ENCODE results near the gene CABLES1. TPM values are rescaled to one million over a fixed set of nuclear protein-coding genes. Genes with fewer than 3 reads are reported as not detected.
"Not testable (repeated sequence)": the region's sequence is repeated elsewhere in the genome, so short reads cannot be mapped to it uniquely, and the experiment has no call there.

CABLES1 gene
- total RNA-seq, 1 experiment from 2014 or later = 16.2 TPM

DNA sequence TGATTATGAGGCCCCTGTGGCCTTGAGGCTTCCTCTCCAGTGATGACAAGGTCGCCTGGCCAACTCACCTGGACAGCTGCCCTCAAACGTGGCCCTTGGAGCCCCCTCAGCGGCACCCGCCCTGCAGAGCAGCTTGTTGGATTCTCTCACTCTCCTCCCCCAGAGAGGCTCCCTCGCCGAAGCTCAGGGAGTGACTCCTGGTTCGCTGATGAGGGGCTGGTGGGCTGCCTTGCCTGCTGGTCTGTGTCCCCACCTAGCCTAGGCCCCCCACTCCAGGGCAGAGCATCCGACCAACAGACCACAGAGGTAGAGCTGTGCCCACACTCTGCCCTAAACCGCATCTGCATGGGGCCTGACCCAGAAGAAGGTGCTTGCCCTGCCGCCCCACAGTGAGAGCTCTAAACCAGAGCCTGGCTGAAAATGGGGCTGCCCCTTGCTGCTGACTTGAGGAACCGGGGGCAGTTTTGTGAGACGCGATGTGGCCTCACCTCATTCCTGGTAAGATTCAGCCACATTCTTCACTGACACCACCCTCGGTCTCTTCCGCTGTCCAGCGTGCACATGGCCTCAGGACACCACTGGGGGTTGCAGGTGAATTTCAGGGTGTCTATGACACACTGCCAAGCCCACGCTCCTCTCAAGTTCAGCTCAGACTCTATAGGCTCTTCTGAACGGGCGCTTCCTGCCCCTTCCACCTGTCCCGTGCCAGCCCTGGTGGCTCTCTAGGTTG, 131.6 kb downstream of the CABLES1 start:
- DNase-seq = no peak
- H3K27me3 Mint-ChIP-seq (ENCODE audit: unreplicated experiment) = no peaks in the 10 kb centered on the region
- H3K36me3 Mint-ChIP-seq (ENCODE audit: insufficient read depth, unreplicated experiment) = no peaks in the 10 kb centered on the region
- no peak overlapping the region for H3K4me3 Mint-ChIP-seq (ENCODE audit: low read depth, unreplicated experiment)
- no peaks in the 10 kb centered on the region for H3K4me1 Mint-ChIP-seq (ENCODE audit: low read depth, unreplicated experiment)
- CTCF ChIA-PET = no interaction called here
- TF ChIP-seq, protein P1, sequence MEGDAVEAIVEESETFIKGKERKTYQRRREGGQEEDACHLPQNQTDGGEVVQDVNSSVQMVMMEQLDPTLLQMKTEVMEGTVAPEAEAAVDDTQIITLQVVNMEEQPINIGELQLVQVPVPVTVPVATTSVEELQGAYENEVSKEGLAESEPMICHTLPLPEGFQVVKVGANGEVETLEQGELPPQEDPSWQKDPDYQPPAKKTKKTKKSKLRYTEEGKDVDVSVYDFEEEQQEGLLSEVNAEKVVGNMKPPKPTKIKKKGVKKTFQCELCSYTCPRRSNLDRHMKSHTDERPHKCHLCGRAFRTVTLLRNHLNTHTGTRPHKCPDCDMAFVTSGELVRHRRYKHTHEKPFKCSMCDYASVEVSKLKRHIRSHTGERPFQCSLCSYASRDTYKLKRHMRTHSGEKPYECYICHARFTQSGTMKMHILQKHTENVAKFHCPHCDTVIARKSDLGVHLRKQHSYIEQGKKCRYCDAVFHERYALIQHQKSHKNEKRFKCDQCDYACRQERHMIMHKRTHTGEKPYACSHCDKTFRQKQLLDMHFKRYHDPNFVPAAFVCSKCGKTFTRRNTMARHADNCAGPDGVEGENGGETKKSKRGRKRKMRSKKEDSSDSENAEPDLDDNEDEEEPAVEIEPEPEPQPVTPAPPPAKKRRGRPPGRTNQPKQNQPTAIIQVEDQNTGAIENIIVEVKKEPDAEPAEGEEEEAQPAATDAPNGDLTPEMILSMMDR (IDR thresholded peaks at IDR 0.05; ENCODE audit: unreplicated experiment) = no peak
- H3K27ac Mint-ChIP-seq (ENCODE audit: unreplicated experiment) = no peak overlapping the region
- intact Hi-C loops (cut with micrococcal nuclease; ENCODE audit: unreplicated experiment) = no loop called here
- no TSS peak for BruUV-seq (replicated peaks)
- H3K9me3 Mint-ChIP-seq (ENCODE audit: low read depth, unreplicated experiment) = peaks cover 6% of the 10 kb centered on the region

DNA sequence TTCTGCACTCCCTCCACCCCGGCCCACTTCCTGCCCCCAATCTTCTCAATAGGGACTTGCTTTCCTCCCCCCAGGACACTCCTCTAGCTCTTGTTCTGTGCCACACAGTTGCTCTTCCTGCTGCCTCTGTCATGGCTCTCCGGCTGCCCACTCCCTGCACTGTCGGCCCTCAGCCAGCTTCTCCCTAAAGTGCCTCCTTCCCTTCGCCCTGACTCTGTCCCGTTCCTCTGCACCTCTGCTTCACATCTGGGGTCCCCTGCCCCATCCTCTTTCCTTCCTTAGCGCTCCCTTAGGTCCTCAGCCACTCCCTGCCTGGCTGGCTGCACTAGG, 132.1 kb downstream of the CABLES1 start:
- Mint-ChIP-seq H3K36me3 (ENCODE audit: insufficient read depth, unreplicated experiment) (no peaks in the 10 kb centered on the region), H3K4me3 (ENCODE audit: low read depth, unreplicated experiment) (no peak overlapping the region), H3K4me1 (ENCODE audit: low read depth, unreplicated experiment) (no peaks in the 10 kb centered on the region), H3K9me3 (ENCODE audit: low read depth, unreplicated experiment) (peaks cover 6% of the 10 kb centered on the region), H3K27ac (ENCODE audit: unreplicated experiment) (no peak overlapping the region), H3K27me3 (ENCODE audit: unreplicated experiment) (no peaks in the 10 kb centered on the region)
- CTCF ChIA-PET = no interaction called here
- BruUV-seq (replicated peaks) = no TSS peak
- DNase-seq = no peak
- TF ChIP-seq, protein P1 (IDR thresholded peaks at IDR 0.05; ENCODE audit: unreplicated experiment) = no peak
- intact Hi-C loops (cut with micrococcal nuclease; ENCODE audit: unreplicated experiment) = no loop called here

DNA sequence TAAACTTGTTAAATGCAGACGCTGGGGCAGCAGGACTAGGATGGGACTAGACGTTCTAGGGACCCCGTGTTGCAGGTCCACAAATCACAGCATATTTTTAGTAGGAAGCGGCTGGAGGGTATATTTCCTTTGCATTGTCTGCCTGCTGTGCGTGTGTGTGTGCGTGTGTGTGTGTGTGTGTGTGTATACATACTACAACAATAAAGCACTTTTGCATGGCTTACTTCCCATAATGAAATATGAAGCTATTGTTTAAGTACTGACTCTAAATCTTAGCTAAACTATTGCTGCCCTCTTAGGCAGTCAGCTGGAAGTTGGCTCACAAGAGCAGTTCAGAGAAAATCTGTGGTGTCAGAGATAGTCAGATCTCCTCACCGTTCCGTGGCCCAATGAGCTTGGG, 133.4 kb downstream of the CABLES1 start:
- DNase-seq = no peak
- CTCF ChIA-PET = no interaction called here
- no peak overlapping the region for H3K27ac Mint-ChIP-seq (ENCODE audit: unreplicated experiment)
- no peaks in the 10 kb centered on the region for H3K4me1 Mint-ChIP-seq (ENCODE audit: low read depth, unreplicated experiment)
- no peaks in the 10 kb centered on the region for H3K36me3 Mint-ChIP-seq (ENCODE audit: insufficient read depth, unreplicated experiment)
- no peaks in the 10 kb centered on the region for H3K27me3 Mint-ChIP-seq (ENCODE audit: unreplicated experiment)
- TF ChIP-seq, protein P1 (IDR thresholded peaks at IDR 0.05; ENCODE audit: unreplicated experiment) = no peak
- no peak overlapping the region for H3K4me3 Mint-ChIP-seq (ENCODE audit: low read depth, unreplicated experiment)
- H3K9me3 Mint-ChIP-seq (ENCODE audit: low read depth, unreplicated experiment) = peaks cover 6% of the 10 kb centered on the region
- intact Hi-C loops (cut with micrococcal nuclease; ENCODE audit: unreplicated experiment) = no loop called here
- no TSS peak for BruUV-seq (replicated peaks)

DNA sequence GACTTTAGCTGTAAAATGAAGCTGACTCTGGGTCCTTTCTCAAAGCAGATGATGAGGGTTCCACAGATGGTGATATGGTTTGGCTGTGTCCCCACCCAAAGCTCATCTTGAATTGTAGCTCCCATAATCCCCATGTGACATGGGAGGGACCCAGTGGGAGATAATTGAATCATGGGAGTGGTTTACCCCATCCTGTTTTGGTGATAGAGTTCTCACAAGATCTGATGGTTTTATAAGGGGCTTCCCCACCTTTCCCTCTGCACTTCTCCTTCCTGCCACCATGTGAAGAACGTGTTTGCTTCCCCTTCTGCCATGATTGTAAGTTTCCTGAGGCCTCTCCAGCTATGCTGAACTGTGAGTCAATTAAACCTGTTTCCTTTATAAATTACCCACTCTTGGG, 133.8 kb downstream of the CABLES1 start:
- H3K27ac Mint-ChIP-seq (ENCODE audit: unreplicated experiment); H3K4me1 Mint-ChIP-seq (ENCODE audit: low read depth, unreplicated experiment); H3K36me3 Mint-ChIP-seq (ENCODE audit: insufficient read depth, unreplicated experiment); CTCF ChIA-PET; DNase-seq; H3K9me3 Mint-ChIP-seq (ENCODE audit: low read depth, unreplicated experiment); H3K27me3 Mint-ChIP-seq (ENCODE audit: unreplicated experiment); H3K4me3 Mint-ChIP-seq (ENCODE audit: low read depth, unreplicated experiment); BruUV-seq (replicated peaks); intact Hi-C loops (cut with micrococcal nuclease; ENCODE audit: unreplicated experiment): not testable (repeated sequence)

DNA sequence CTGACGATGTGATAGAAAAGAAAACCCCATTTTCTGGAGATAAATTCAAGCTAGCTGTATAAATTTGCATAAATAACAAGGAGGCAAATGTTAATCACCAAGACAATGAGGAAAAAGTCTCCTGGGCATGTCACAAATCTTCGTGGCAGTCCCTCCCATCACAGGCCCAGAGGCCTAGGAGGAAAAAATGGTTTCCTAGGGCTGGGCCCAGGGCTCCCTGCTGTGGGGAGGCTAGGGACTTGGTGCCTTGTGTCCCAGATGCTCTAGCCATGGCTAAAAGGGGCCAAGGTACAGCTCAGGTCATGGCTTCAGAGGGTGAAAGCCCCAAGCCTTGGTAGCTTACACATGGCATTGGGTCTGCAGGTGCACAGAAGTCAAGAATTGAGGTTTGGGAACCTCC, 134.6 kb downstream of the CABLES1 start:
- no peaks in the 10 kb centered on the region for H3K27me3 Mint-ChIP-seq (ENCODE audit: unreplicated experiment)
- no peak for DNase-seq
- H3K4me3 Mint-ChIP-seq (ENCODE audit: low read depth, unreplicated experiment) = no peak overlapping the region
- TF ChIP-seq, protein P1 (IDR thresholded peaks at IDR 0.05; ENCODE audit: unreplicated experiment) = no peak
- H3K27ac Mint-ChIP-seq (ENCODE audit: unreplicated experiment) = no peak overlapping the region
- H3K4me1 Mint-ChIP-seq (ENCODE audit: low read depth, unreplicated experiment) = no peaks in the 10 kb centered on the region
- peaks cover 6% of the 10 kb centered on the region for H3K9me3 Mint-ChIP-seq (ENCODE audit: low read depth, unreplicated experiment)
- peaks cover 4% of the 10 kb centered on the region for H3K36me3 Mint-ChIP-seq (ENCODE audit: insufficient read depth, unreplicated experiment)
- intact Hi-C loops (cut with micrococcal nuclease; ENCODE audit: unreplicated experiment) = loop anchor here (2.0 kb wide), 1 partner anchor 21 kb away; no protein-coding TSS in a partner anchor
- BruUV-seq (replicated peaks) = no TSS peak
- CTCF ChIA-PET = no interaction called here

Data from Calu3 (cell line).